SJCRH30 (cell line): Measurements from ENCODE around the gene FAM25G. TPM values are rescaled to one million over a fixed set of nuclear protein-coding genes. Genes with fewer than 3 reads are reported as not detected.
A peak's percentile ranks its signal among the peaks of the same experiment; 100 is the strongest.
"Not testable (repeated sequence)": the region's sequence is repeated elsewhere in the genome, so short reads cannot be mapped to it uniquely, and the experiment has no call there.

Experiments
- DNase-seq, 2 experiments: peaks; one replicate each; pipeline ENCODE4 v3.0.0-alpha.2; 2015 to 2020
- H3K27ac ChIP-seq: fragments of 250-450 bp; sonication (Bioruptor Pico); 2 replicates; pipeline ENCODE4 v1.5.1; 2020; ENCODE audit warnings: mild to moderate bottlenecking, moderate library complexity
- H3K27me3 ChIP-seq: fragments of 250-450 bp; sonication (Bioruptor Pico); 2 replicates; pipeline ENCODE4 v1.5.1; 2020; ENCODE audit warnings: mild to moderate bottlenecking, moderate library complexity
- H3K36me3 ChIP-seq: fragments of 250-450 bp; sonication (Bioruptor Pico); 2 replicates; pipeline ENCODE4 v1.5.1; 2020; ENCODE audit warnings: mild to moderate bottlenecking, moderate library complexity
- H3K4me1 ChIP-seq: fragments of 250-450 bp; sonication (Bioruptor Pico); 2 replicates; pipeline ENCODE4 v1.5.1; 2020; ENCODE audit warnings: mild to moderate bottlenecking, moderate library complexity
- H3K4me3 ChIP-seq: fragments of 250-450 bp; sonication (Bioruptor Pico); 2 replicates; pipeline ENCODE4 v1.5.1; 2020; ENCODE audit warnings: mild to moderate bottlenecking, moderate library complexity
- H3K9me3 ChIP-seq: fragments of 250-450 bp; sonication (Bioruptor Pico); replicated peaks from 2 replicates; pipeline ENCODE4 v1.5.1; 2020; ENCODE audit warnings: mild to moderate bottlenecking, moderate library complexity
- total RNA-seq: library from RNA; depleted of rRNA; stranded (reverse); fragments of >200 nt; shearing (Covaris generic); gene quantifications from 2 replicates; pipeline ENCODE4 v1.2.3, GENCODE V29; 2014

Gene FAM25G
- total RNA-seq, 1 experiment from 2014 or later, result 0.63 TPM

GRCh38 chr10:47455350-47456078 is 36.0 kb downstream of the FAM25G start:
- not testable (repeated sequence) for H3K9me3 ChIP-seq, H3K36me3 ChIP-seq, H3K4me1 ChIP-seq, H3K4me3 ChIP-seq, DNase-seq, H3K27ac ChIP-seq, H3K27me3 ChIP-seq

- Histone ChIP-seq H3K4me1 (no peaks in the 10 kb centered on the region), H3K27ac (no peak overlapping the region), H3K36me3 (no peaks in the 10 kb centered on the region), H3K4me3 (no peak overlapping the region), H3K27me3 (no peaks in the 10 kb centered on the region), H3K9me3 (no peaks in the 10 kb centered on the region)
- DNase-seq, result no peak
These were observed 36.8 kb downstream of the FAM25G start for GRCh38 chr10:47454780-47455058.

DNA sequence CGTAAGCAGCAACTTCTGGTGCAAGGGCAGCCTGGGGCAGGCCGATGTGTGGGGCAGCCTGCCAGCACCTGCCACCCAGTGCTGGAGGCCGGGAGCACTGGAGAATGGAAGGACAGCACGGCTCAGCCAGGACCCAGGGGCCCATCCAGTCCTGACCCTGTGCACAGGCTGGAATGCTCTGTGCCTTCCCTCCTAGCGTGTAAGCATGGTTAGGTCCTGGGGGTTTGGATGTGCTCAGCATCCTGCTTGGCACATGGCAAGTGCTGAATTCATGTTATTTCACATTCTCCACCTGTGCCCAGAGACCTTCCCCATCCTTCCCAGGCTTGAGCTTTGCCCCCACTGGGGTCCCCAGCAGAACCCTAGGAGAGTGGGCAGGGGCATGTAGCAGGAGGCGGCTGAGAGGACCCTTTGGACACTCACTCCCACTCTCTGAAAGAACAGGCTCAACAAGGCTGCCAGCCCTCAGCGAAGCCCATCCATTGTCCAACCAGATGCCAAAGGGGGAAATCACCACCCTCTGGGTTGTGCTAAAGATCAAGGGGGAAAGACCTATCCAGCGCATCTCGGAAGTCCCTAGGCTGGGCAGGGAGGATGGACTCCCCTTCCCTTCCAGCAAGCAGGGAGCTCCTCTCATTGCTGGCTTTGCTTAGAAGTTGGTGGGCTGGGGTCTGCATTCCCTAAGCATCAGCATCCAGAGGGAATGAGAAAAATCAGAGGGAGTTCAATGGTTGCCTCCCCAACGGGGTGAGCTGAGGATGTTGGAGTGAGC is 37.3 kb downstream of the FAM25G start:
- Histone ChIP-seq H3K27me3 (no peaks in the 10 kb centered on the region), H3K9me3 (no peaks in the 10 kb centered on the region), H3K36me3 (no peaks in the 10 kb centered on the region), H3K4me3 (no peak overlapping the region), H3K4me1 (no peaks in the 10 kb centered on the region), H3K27ac (no peak overlapping the region)
- no peak for DNase-seq

DNA sequence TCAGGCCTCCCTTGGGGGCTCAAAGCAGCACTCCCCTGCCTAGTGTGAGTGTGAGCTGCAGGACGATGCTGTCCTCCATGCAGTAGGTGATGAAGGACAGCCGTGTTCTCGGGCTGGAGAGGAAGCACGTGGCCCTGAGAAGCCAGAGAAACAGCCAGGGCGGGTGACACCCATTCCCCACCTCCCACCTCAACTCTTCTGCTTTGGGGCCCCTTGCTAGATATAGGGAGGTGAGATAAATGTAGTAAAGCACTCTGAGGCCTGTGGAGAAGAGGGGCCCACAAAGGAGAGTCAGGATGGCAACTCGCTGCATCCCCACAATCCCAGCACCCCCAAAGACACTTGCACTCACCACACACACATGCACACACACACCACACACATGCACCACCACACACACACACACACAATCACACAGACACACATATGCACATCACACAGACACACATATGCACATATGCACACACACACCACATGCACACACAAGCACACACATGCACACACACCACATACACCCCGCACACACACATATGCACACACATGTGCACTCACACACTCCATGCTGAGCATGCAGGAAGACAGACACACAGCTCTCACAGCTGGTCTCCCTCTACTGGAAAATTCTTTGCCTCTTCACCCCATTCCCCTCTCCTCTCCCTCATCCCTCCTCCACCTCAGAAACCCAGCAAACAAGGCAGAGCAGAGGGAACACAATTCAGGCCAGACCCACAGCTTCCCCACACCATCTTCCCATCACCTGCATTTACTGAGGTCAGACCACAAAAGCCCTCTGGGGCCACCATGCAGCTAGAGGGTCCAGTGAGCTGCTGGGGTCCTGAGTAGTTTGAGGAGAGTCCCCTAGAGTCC is 38.1 kb downstream of the FAM25G start:
- no peaks in the 10 kb centered on the region for H3K9me3 ChIP-seq
- H3K27ac ChIP-seq, result no peak overlapping the region
- DNase-seq, result no peak
- no peaks in the 10 kb centered on the region for H3K36me3 ChIP-seq
- H3K4me1 ChIP-seq, result no peaks in the 10 kb centered on the region
- H3K4me3 ChIP-seq, result no peak overlapping the region
- H3K27me3 ChIP-seq, result no peaks in the 10 kb centered on the region

DNA sequence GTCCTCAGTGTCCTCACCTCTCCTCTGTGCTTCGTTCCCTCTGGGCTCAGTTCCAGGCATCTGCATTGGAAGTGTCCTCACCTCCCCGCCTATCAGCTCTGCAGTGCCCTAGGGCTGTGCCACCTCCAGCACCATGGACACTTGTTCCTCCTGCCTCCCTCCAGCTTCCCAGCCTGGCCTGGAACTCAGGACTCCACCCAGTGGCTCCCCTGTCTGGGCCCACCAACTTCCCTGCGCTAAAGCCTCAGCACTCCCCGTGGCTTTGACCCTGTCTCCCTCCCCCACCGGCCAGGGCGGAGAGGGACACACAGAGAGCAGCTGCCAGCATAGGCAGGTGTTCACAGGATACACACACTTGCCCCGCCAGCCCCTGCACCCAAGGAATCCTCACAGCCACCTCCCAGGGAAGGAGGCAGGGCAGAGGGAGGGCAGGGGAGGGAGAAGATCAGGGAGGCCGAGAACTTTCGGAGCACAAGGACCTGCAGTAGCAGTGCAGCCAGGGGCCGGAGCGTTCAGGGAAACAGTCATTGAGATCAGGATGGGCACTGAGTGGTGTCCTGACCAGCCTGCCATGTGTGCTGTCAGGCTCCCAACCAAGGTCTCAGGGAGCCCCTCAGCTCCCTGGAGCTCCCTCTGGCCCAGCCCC is 38.9 kb downstream of the FAM25G start:
- Histone ChIP-seq H3K27me3 (no peaks in the 10 kb centered on the region), H3K36me3 (no peaks in the 10 kb centered on the region), H3K4me3 (no peak overlapping the region), H3K4me1 (no peaks in the 10 kb centered on the region), H3K9me3 (no peaks in the 10 kb centered on the region), H3K27ac (no peak overlapping the region)
- peak; percentile 16 to 34 for DNase-seq

GRCh38 chr10:47451998-47452494 is 39.5 kb downstream of the FAM25G start:
- no peak for DNase-seq
- no peaks in the 10 kb centered on the region for H3K4me1 ChIP-seq
- H3K27me3 ChIP-seq, result no peaks in the 10 kb centered on the region
- H3K9me3 ChIP-seq, result no peaks in the 10 kb centered on the region
- no peaks in the 10 kb centered on the region for H3K36me3 ChIP-seq
- no peak overlapping the region for H3K4me3 ChIP-seq
- H3K27ac ChIP-seq, result no peak overlapping the region

- Histone ChIP-seq H3K27ac (no peak overlapping the region), H3K4me1 (no peaks in the 10 kb centered on the region), H3K36me3 (no peaks in the 10 kb centered on the region), H3K4me3 (no peak overlapping the region), H3K9me3 (no peaks in the 10 kb centered on the region), H3K27me3 (no peaks in the 10 kb centered on the region)
- no peak for DNase-seq
These were observed 40.1 kb downstream of the FAM25G start for GRCh38 chr10:47451273-47451997.

GRCh38 chr10:47450442-47450841 is 41.1 kb downstream of the FAM25G start:
- no peak overlapping the region for H3K4me3 ChIP-seq
- no peaks in the 10 kb centered on the region for H3K9me3 ChIP-seq
- no peaks in the 10 kb centered on the region for H3K36me3 ChIP-seq
- DNase-seq, result peak in 1 of 2 experiments; percentile 4
- no peak overlapping the region for H3K27ac ChIP-seq
- H3K27me3 ChIP-seq, result no peaks in the 10 kb centered on the region
- no peaks in the 10 kb centered on the region for H3K4me1 ChIP-seq

- H3K4me3 ChIP-seq, result no peak overlapping the region
- no peaks in the 10 kb centered on the region for H3K27me3 ChIP-seq
- peak in 1 of 2 experiments; percentile 1 for DNase-seq
- H3K27ac ChIP-seq, result no peak overlapping the region
- no peaks in the 10 kb centered on the region for H3K36me3 ChIP-seq
- H3K9me3 ChIP-seq, result no peaks in the 10 kb centered on the region
- no peaks in the 10 kb centered on the region for H3K4me1 ChIP-seq
These were observed 41.5 kb downstream of the FAM25G start for GRCh38 chr10:47449979-47450378.

DNA sequence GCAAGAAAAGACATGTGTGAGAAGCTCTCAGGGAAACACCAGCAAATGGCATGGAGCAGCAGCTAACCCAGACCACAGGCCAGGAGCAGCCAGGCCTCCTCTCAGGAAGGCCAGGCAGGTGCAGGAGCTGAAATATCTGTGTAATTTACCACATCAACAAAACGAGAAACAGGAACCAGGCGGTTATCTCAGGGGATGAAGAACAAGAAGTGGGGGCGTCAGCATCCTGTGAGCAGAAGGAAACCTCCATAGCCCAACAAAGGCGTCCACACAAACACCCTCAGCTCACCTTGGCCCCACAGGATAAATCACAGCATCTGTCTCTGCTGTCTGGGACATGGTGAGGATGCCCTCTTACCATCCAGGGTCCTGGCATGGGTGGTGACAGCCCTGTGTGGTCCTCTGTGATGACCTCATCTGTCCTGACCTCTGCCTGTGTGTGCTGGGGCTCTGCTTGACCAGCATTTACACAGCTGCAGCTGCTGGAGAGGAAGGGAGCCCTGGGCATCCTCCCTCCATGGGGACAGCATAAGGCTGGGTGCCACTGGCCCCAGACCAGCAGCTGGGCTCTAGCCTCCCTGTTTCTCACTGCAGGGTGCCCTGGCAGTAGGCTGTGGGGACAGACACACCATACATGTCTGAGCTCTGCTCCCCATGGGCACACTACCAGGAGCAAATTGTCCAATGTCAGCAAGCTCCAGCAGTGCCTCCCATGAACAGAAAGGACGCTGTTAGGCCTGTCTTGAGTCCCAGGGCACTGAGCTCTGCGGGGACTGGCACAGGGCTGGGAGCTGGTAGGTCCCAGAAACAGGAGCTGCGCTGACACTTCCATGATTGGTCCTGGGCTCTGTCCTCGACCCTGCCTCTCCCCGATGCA is 42.2 kb downstream of the FAM25G start:
- no peak overlapping the region for H3K27ac ChIP-seq
- peak; percentile 10 to 22 for DNase-seq
- H3K4me1 ChIP-seq, result no peaks in the 10 kb centered on the region
- no peaks in the 10 kb centered on the region for H3K9me3 ChIP-seq
- no peak overlapping the region for H3K4me3 ChIP-seq
- H3K27me3 ChIP-seq, result no peaks in the 10 kb centered on the region
- no peaks in the 10 kb centered on the region for H3K36me3 ChIP-seq

DNA sequence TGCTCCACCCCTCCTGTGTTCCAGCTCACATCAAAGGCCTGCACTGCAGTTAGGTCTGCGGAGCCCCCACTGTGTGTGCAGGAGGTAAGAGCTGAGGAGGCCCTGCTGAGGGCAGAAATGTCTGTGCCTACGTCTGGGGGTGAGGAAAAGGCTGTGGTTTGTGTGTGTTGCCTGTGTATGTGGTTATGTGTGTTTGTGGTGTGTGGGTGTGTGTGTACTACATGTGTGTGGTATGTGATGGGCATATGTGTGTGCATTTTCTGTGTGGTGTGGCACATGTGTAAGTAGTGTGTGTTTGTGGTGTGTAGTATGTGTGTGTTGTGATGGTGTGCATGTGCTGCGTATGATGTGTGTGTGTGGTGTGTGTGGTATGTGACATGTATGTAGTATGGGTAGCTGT is 43.8 kb downstream of the FAM25G start:
- H3K36me3 ChIP-seq, result no peaks in the 10 kb centered on the region
- no peak overlapping the region for H3K4me3 ChIP-seq
- H3K4me1 ChIP-seq, result no peaks in the 10 kb centered on the region
- H3K27ac ChIP-seq, result no peak overlapping the region
- H3K9me3 ChIP-seq, result no peaks in the 10 kb centered on the region
- H3K27me3 ChIP-seq, result no peaks in the 10 kb centered on the region
- no peak for DNase-seq

- no peaks in the 10 kb centered on the region for H3K36me3 ChIP-seq
- H3K9me3 ChIP-seq, result no peaks in the 10 kb centered on the region
- no peaks in the 10 kb centered on the region for H3K27me3 ChIP-seq
- H3K4me3 ChIP-seq, result no peak overlapping the region
- H3K4me1 ChIP-seq, result no peaks in the 10 kb centered on the region
- no peak overlapping the region for H3K27ac ChIP-seq
- no peak for DNase-seq
These were observed 44.3 kb downstream of the FAM25G start for GRCh38 chr10:47447209-47447608.

DNA sequence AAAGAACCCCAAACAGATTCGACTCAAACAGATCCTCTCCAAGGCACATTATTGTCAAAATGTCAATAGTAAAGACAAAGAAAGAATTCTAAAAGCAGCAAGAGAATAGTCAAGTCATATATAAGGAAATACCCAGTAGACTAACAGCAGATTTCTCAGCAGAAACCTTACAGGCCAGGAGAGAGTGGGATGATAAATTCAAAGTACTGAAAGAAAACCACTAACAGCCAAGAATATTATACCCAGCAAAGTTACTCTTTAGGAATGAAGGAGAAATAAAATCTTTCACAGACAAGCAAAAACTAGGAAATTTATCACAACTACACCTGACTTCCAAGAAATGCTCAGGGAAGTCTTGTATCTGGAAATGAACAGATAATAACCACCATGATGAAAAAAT is 45.8 kb downstream of the FAM25G start:
- H3K27me3 ChIP-seq, result no peaks in the 10 kb centered on the region

More for the DNA sequence above, 45.8 kb downstream of the FAM25G start:
- DNase-seq, result no peak
- Histone ChIP-seq H3K4me3 (no peak overlapping the region), H3K36me3 (no peaks in the 10 kb centered on the region), H3K4me1 (no peaks in the 10 kb centered on the region), H3K27ac (no peak overlapping the region), H3K9me3 (no peaks in the 10 kb centered on the region)
